DND-41 (cell line): ENCODE results near the gene TUBA1C.

ENCODE experiments used
- EZH2 ChIP-seq: IDR thresholded peaks from 3 replicates; pipeline ENCODE4 v1.6.1; 2012; ENCODE audit warnings: borderline replicate concordance, low read depth, mild to moderate bottlenecking, moderate library complexity, low read length, inconsistent platforms; ENCODE audit not compliant: severe bottlenecking
- TF ChIP-seq, protein P1 (sequence below): IDR thresholded peaks from 2 replicates; pipeline ENCODE4 v1.5.1; 2012; ENCODE audit warnings: borderline replicate concordance, low read length, moderate library complexity, mild to moderate bottlenecking; ENCODE audit not compliant: poor library complexity, severe bottlenecking; ENCODE audit errors: extremely low read depth

DNA sequence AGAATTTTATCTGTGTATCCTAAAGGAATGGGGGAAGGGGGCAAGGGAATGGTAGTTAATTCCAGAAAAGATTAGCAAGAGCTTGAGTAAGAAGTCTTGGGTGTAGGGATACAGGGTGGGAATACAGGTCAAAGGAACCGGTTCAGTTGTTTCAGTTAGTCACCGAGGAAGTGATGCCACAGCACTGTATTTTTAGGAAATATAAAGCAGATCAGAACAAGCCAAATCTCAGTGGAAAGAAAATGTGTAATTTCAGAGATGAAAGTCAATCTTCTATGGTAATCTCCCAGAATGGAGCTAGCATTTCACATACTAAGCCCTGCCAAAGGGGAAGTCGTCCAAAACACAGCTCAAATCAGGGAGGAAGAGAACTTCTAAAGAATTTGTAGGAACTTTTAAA is 4.7 kb upstream of the TUBA1C start:
- no peak for TF ChIP-seq EZH2
- TF ChIP-seq, protein P1, sequence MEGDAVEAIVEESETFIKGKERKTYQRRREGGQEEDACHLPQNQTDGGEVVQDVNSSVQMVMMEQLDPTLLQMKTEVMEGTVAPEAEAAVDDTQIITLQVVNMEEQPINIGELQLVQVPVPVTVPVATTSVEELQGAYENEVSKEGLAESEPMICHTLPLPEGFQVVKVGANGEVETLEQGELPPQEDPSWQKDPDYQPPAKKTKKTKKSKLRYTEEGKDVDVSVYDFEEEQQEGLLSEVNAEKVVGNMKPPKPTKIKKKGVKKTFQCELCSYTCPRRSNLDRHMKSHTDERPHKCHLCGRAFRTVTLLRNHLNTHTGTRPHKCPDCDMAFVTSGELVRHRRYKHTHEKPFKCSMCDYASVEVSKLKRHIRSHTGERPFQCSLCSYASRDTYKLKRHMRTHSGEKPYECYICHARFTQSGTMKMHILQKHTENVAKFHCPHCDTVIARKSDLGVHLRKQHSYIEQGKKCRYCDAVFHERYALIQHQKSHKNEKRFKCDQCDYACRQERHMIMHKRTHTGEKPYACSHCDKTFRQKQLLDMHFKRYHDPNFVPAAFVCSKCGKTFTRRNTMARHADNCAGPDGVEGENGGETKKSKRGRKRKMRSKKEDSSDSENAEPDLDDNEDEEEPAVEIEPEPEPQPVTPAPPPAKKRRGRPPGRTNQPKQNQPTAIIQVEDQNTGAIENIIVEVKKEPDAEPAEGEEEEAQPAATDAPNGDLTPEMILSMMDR = no peak
